NCI-H524 (cell line): ENCODE measurements around the gene SUCLG2.

Experiments used
- DNase-seq, 2 experiments: peaks; one replicate each; lab custom pipeline; 2025; lab: John Stamatoyannopoulos, UW

Gene SUCLG2

DNA sequence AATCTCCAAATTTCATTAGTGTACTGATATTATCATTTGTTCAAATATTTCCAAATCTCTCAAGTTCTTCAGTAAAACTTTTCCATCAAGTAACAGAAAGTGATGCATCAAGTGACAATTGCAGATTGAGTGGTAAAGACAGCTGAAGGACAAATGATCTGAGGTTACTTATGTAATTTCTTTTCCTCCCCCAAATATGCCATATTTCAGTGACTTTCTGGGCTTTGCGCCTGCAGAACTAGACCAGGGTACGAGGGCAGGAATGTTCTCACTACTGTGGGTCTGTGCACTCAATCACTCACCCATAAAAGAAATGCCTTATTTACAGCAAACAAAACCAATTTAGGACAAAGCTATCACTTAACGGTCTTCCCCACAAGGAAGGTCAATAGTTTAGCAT lies 4.7 kb downstream of the SUCLG2 start:
- DNase-seq = no peak

DNA sequence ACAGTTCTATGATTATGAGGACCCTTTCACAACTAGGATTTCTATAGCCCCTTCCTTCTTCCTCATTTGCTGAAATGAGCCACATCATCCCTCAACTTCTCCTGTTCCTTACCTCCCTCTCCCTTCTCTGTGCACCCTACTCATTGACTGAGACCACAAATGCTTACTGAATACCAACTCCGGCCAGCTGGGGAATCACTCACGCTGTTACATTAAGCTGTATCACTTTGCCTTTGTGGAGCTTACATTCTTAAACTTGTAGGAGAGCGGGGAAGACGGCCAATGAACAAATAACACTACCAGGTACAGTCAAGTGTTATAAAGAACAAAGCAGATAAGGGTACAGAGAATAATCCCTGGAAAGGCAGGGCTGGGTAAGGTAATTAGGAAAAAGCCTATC lies 5.7 kb downstream of the SUCLG2 start:
- DNase-seq = no peak

DNA sequence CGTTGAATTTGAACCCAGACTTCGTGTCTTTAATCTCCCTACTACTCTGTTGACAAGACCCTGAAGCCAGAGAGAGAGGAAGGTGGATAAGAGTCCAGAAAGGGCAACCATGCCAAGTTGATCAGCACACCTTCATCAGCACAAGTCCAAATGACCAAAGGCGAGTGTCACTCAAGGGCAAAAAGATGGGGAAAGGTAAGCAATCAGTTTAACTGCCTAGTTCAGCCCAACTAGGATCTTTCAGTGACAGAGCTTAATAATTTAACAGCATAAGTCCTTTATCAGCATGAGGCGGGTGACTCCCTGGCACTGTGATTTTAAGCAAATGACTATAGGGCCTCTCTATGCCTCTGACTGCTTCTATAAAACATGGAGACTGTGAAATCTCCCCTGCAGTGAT lies 6.2 kb downstream of the SUCLG2 start:
- no peak for DNase-seq

GRCh38 chr3:67647390-67647878 lies 7.0 kb downstream of the SUCLG2 start:
- no peak for DNase-seq

GRCh38 chr3:67646586-67647234 lies 7.7 kb downstream of the SUCLG2 start:
- DNase-seq = no peak

- DNase-seq = no peak
These were observed 9.6 kb downstream of the SUCLG2 start for GRCh38 chr3:67644827-67645226.

- DNase-seq = no peak
These were observed 11.7 kb downstream of the SUCLG2 start for GRCh38 chr3:67642734-67643133.

- DNase-seq = no peak
These were observed 12.2 kb downstream of the SUCLG2 start for GRCh38 chr3:67642190-67642589.

GRCh38 chr3:67641451-67641850 lies 13.0 kb downstream of the SUCLG2 start:
- DNase-seq = no peak

GRCh38 chr3:67640023-67640660 lies 14.3 kb downstream of the SUCLG2 start:
- no peak for DNase-seq

DNA sequence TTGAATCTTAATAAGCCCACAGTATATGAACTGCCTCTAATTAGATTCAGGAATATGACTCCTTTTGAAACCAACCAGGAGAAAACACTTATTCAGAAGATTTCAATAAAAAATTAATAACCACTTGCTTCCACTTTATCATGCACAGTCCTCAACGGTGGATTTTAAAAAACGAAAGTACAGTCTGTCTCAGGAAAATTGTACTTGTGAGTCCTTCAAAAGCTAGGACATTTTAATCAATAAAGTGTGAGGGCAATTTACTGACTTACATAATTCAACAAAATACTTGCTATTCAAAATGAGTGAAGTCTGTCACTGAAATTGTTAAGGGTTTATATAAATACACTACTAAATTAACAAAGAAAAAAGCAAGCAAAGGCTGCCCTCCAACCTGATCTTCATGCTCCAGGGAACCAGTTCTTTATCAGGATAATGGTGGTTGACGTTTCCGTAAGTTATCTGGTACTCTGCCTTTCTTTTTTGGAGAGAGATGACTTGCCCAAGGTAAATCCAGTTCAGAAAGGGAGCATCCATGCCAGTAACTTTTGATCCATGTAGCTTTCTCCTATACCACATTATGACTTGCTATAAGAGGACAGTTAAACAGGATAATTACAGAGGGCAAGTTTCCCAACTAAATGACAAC lies 17.0 kb downstream of the SUCLG2 start:
- DNase-seq = no peak

- DNase-seq = no peak
These were observed 18.6 kb downstream of the SUCLG2 start for GRCh38 chr3:67635806-67636205.

- DNase-seq = no peak
These were observed 19.2 kb downstream of the SUCLG2 start for GRCh38 chr3:67635257-67635656.

DNA sequence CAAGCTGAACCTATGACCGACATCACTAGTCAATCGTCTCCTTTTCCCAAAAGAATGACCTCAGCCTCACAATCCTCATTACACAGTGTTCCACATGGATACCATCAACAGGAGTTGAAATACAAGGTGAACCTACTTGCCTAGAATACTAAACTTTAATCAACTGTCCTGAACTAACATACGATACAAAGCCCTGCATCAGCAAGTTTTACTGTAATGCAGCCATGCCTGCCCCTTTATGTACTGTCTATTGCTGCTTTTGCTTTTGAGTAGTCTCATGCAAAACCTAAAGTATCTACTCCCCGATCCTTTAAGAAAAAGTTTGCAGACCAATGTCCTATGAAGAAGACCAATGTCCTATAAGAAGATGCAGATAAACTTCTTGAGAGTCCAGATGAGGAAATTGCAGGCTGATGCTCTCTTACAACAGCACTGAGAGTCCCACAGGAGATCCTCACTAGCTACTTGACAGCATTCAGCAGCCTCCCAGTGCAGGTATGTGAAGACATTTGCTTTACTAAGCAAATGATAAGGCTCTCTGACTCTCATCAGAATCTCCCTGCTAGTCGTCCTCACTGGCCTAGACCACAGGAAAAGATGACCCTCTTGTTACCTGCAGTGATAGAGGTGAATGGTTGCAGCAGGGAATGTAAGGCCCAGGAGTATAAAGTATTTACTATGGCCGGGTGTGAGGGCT lies 23.6 kb downstream of the SUCLG2 start:
- no peak for DNase-seq

GRCh38 chr3:67624687-67625086 lies 29.7 kb downstream of the SUCLG2 start:
- no peak for DNase-seq

DNA sequence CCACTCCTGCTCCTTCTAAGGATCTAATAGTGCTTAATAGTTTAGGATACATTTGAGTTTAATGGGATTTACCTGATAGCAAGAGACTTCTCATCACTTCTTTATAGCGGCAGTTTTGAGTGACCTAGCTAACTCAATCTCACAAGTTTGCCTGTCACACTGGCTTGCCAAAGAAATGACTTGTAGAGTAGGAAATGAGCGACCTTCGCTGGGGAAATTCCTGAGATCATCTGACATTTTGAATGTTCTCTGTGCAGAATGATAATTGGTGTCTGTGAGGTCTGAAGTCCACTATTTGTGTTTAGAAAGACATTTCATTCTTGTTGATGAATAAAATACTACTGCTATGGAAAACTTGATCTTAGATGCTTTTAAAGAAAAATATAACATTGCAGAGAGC lies 30.3 kb downstream of the SUCLG2 start:
- DNase-seq = no peak

GRCh38 chr3:67622652-67623051 lies 31.8 kb downstream of the SUCLG2 start:
- no peak for DNase-seq

DNA sequence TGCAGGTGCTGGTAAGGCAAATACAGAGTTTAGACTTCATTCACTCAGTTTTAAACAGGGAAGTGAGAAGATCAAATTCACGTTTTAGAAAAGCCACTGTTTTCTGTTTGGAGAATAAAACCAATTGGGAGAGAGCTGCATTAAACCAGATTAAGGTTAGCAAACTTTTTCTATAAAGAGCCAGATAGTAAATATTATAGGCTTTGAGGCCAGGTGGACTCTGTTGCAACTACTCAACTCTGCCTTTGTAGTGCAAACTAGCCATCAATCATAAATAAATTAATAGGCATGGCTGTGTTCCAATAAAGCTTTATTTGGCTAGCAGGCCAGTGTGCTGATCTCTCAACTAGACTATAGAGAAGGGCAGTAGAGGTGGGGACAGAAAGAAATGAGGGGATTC lies 33.5 kb downstream of the SUCLG2 start:
- no peak for DNase-seq

DNA sequence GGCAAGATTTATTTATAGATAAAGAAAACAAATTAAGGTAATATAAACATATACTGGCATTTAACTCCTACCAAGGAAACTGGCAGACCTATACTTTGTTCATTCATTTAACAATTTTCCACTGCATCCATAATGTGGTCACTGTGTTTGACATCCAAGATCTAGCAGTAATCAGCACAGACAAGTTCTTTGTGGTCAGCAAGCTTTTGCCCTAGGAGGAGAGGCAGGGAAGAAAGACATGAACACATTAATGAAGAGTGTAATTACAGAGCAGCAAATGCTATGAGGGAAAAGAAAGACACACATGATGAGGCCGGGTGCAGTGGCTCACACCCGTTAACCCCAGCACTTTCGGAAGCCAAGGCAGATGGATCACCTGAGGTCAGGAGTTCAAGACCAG lies 34.4 kb downstream of the SUCLG2 start:
- no peak for DNase-seq

DNA sequence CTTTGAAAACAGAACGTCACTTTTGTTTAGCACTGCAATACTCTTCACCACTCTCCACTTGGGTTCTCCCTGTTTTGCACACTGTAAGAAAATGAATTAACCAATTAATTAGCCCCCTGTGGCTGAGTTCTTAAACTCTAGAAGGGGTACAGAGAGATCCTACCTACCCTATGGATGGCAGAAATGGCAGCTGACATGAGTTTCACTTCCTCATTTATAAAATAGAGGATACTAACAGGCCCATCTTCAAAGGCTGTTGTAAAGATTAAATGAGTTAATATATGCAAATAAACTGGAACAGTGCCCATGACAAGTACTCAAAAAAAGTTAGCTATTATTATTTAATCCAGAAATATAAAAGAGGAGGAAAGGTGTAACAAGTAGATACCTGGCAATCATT lies 36.9 kb downstream of the SUCLG2 start:
- DNase-seq = no peak

- no peak for DNase-seq
These were observed 38.4 kb downstream of the SUCLG2 start for GRCh38 chr3:67616046-67616445.

- no peak for DNase-seq
These were observed 40.2 kb downstream of the SUCLG2 start for GRCh38 chr3:67614195-67614594.

GRCh38 chr3:67610458-67610857 lies 44.0 kb downstream of the SUCLG2 start:
- no peak for DNase-seq
